HCT116 (cell line): ENCODE measurements around the gene LRP11. TPM values are rescaled to one million over a fixed set of nuclear protein-coding genes. Genes with fewer than 3 reads are reported as not detected.

Experiments used
- ATAC-seq: fragments of 200-7000 bp; cut with Tn5 transposase; 2 replicates; pipeline ENCODE4 v1.9.1; 2020; ENCODE audit warnings: mild to moderate bottlenecking, moderate library complexity
- BruUV-seq: library from RNA; stranded (reverse); fragments of 400-500 nt; replicated peaks from 2 replicates; lab custom pipeline; 2021; lab: Mats Ljungman, UMichigan
- CTCF ChIA-PET: fragments of 300-600 bp; sonication (Branson Sonifier 250); formaldehyde crosslinking; loops from one replicate; lab custom pipeline; 2021; ENCODE audit warnings: antibody characterized with exemption; lab: Charles Lee
- POLR2A ChIA-PET: fragments of 300-600, 350-600 bp; sonication (Branson Sonifier 250); formaldehyde crosslinking; loops from one replicate; lab custom pipeline; 2021; ENCODE audit warnings: antibody characterized with exemption; lab: Charles Lee
- RAD21 ChIA-PET, 2 experiments: fragments of 300-600 bp; sonication (Branson Sonifier 250); formaldehyde crosslinking; loops; one replicate each; lab custom pipeline; 2023; ENCODE audit warnings: low total read pairs in 2 of 2; ENCODE audit not compliant: uncharacterized antibody in 2 of 2, unreplicated experiment in 2 of 2, low non-redundant PET in 1 of 2; lab: Charles Lee
- DNase-seq: peaks from one replicate; pipeline ENCODE4 v3.0.0-alpha.2; 2010; ENCODE audit warnings: low read depth, low spot score
- H2AFZ ChIP-seq: fragments of 200-600 bp; shearing (Covaris generic), sonication (generic); 2 replicates; pipeline ENCODE4 v1.6.1; 2017; ENCODE audit warnings: low read depth, mixed run types, mixed read lengths, antibody characterized with exemption, low read length; ENCODE audit not compliant: poor library complexity, severe bottlenecking
- H3K27ac ChIP-seq: 2 replicates; pipeline ENCODE4 v1.5.1; 2012; ENCODE audit warnings: low read depth, low read length
- H3K27me3 ChIP-seq: fragments of 200-600 bp; sonication (generic); 2 replicates; pipeline ENCODE4 v1.6.1; 2016; ENCODE audit warnings: mixed run types, low read length, mixed read lengths; ENCODE audit not compliant: insufficient read depth
- H3K36me3 ChIP-seq, 2 experiments: fragments of 200-500 bp in 1 of 2; fragments of 200-600 bp in 1 of 2; sonication (Bioruptor generic) in 1 of 2; sonication (generic) in 1 of 2; 2 replicates each; pipeline versions ENCODE4 v1.5.1 to v1.6.1; 2014 to 2016; ENCODE audit warnings: low read length in 2 of 2, inconsistent platforms in 1 of 2, mixed read lengths in 1 of 2, mixed run types in 1 of 2; ENCODE audit not compliant: insufficient read depth in 2 of 2, control insufficient read depth in 1 of 2
- H3K4me1 ChIP-seq, 2 experiments: fragments of 200-600 bp in 1 of 2; sonication (generic) in 1 of 2; 2 replicates each; pipeline versions ENCODE4 v1.5.1 to v1.6.1; 2012 to 2017; ENCODE audit warnings: low read length in 2 of 2, inconsistent platforms in 1 of 2, mild to moderate bottlenecking in 1 of 2, mixed read lengths in 1 of 2, mixed run types in 1 of 2, moderate library complexity in 1 of 2; ENCODE audit not compliant: insufficient read depth in 2 of 2, control insufficient read depth in 1 of 2
- H3K4me2 ChIP-seq: fragments of 200-600 bp; sonication (generic); 2 replicates; pipeline ENCODE4 v1.6.1; 2017; ENCODE audit warnings: mixed run types, low read length, mixed read lengths
- H3K4me3 ChIP-seq, 2 experiments: fragments of 200-600 bp in 1 of 2; sonication (generic) in 1 of 2; replicated peaks in 1 of 2; 2 replicates each; pipeline ENCODE4 v1.5.1; 2011 to 2016; ENCODE audit warnings: low read length in 2 of 2, control low read depth in 1 of 2, low read depth in 1 of 2, mild to moderate bottlenecking in 1 of 2, mixed read lengths in 1 of 2, mixed run types in 1 of 2
- H3K79me2 ChIP-seq: fragments of 200-600 bp; sonication (generic); 2 replicates; pipeline ENCODE4 v1.6.1; 2017; ENCODE audit warnings: mild to moderate bottlenecking, mixed run types, low read length, moderate library complexity, mixed read lengths; ENCODE audit not compliant: insufficient read depth
- H3K9ac ChIP-seq: fragments of 200-600 bp; sonication (generic); 2 replicates; pipeline ENCODE4 v1.6.1; 2016; ENCODE audit warnings: low read length, mixed read lengths
- H3K9me2 ChIP-seq: fragments of 200-600 bp; sonication (generic), shearing (Covaris generic); 2 replicates; pipeline ENCODE4 v1.6.1; 2017; ENCODE audit warnings: mixed run types, mild to moderate bottlenecking, moderate library complexity; ENCODE audit not compliant: insufficient read depth
- H3K9me3 ChIP-seq, 2 experiments: fragments of 200-500 bp in 1 of 2; fragments of 200-600 bp in 1 of 2; sonication (Bioruptor generic) in 1 of 2; sonication (generic) in 1 of 2; 2 replicates each; pipeline ENCODE4 v1.6.1; 2014 to 2017; ENCODE audit warnings: low read length in 2 of 2, mixed read lengths in 2 of 2, inconsistent platforms in 1 of 2, low read depth in 1 of 2, mild to moderate bottlenecking in 1 of 2, mixed run types in 1 of 2, moderate library complexity in 1 of 2; ENCODE audit not compliant: control insufficient read depth in 1 of 2, insufficient read depth in 1 of 2
- H4K20me1 ChIP-seq: fragments of 200-600 bp; sonication (generic), shearing (Covaris generic); 2 replicates; pipeline ENCODE4 v1.6.1; 2017; ENCODE audit warnings: mixed run types, mild to moderate bottlenecking, moderate library complexity; ENCODE audit not compliant: insufficient read depth
- ATF3 ChIP-seq: IDR thresholded peaks from 2 replicates; pipeline ENCODE4 v1.6.1; 2012
- CBX3 ChIP-seq: IDR thresholded peaks from 2 replicates; pipeline ENCODE4 v1.6.1; 2012; ENCODE audit warnings: low read depth
- CEBPB ChIP-seq: IDR thresholded peaks from 2 replicates; pipeline ENCODE4 v1.6.1; 2012; ENCODE audit warnings: low read depth
- CTCF ChIP-seq, 3 experiments: fragments of 200-600 bp in 1 of 3; sonication (generic) in 1 of 3; IDR thresholded peaks in 2 of 3; conservative IDR thresholded peaks in 1 of 3; 2 replicates each; pipeline ENCODE4 v1.5.1; 2012 to 2017; ENCODE audit warnings: low read depth in 2 of 3, low read length in 2 of 3, antibody characterized with exemption in 1 of 3, borderline replicate concordance in 1 of 3, control low read depth in 1 of 3, mild to moderate bottlenecking in 1 of 3, mixed read lengths in 1 of 3, mixed run types in 1 of 3, moderate library complexity in 1 of 3; ENCODE audit not compliant: insufficient read depth in 1 of 3
- EGR1 ChIP-seq: IDR thresholded peaks from 2 replicates; pipeline ENCODE4 v1.6.1; 2012; ENCODE audit warnings: low read depth
- ELF1 ChIP-seq: IDR thresholded peaks from 2 replicates; pipeline ENCODE4 v1.6.1; 2012; ENCODE audit warnings: low read depth, borderline replicate concordance
- FOSL1 ChIP-seq: IDR thresholded peaks from 2 replicates; pipeline ENCODE4 v1.6.1; 2012; ENCODE audit warnings: low read depth
- JUND ChIP-seq: IDR thresholded peaks from 2 replicates; pipeline ENCODE4 v1.6.1; 2012
- MAX ChIP-seq: IDR thresholded peaks from 2 replicates; pipeline ENCODE4 v1.6.1; 2012
- POLR2A ChIP-seq: IDR thresholded peaks from 2 replicates; pipeline ENCODE4 v1.7.0; 2011; ENCODE audit warnings: borderline replicate concordance; ENCODE audit not compliant: insufficient read depth, insufficient read length; ENCODE audit errors: extremely low read depth
- POLR2AphosphoS5 ChIP-seq: IDR thresholded peaks from 2 replicates; pipeline ENCODE4 v1.6.1; 2011; ENCODE audit warnings: mild to moderate bottlenecking, low read depth, low read length, moderate library complexity
- RAD21 ChIP-seq: IDR thresholded peaks from 2 replicates; pipeline ENCODE4 v1.6.1; 2012; ENCODE audit warnings: low read depth, mild to moderate bottlenecking
- REST ChIP-seq: IDR thresholded peaks from 2 replicates; pipeline ENCODE4 v1.6.1; 2012; ENCODE audit warnings: low read depth
- SP1 ChIP-seq: IDR thresholded peaks from 2 replicates; pipeline ENCODE4 v1.6.1; 2012; ENCODE audit warnings: low read depth
- TCF7L2 ChIP-seq: IDR thresholded peaks from 2 replicates; pipeline ENCODE4 v1.7.0; 2011; ENCODE audit warnings: borderline replicate concordance, inconsistent platforms; ENCODE audit not compliant: insufficient read depth, insufficient read length; ENCODE audit errors: extremely low read depth
- YY1 ChIP-seq: IDR thresholded peaks from 2 replicates; pipeline ENCODE4 v1.6.1; 2011; ENCODE audit warnings: low read length, low read depth, moderate library complexity, mild to moderate bottlenecking; ENCODE audit not compliant: insufficient replicate concordance; ENCODE audit errors: extremely low read depth
- ZBTB33 ChIP-seq: IDR thresholded peaks from 2 replicates; pipeline ENCODE4 v1.6.1; 2011; ENCODE audit warnings: mild to moderate bottlenecking, low read length, moderate library complexity; ENCODE audit not compliant: insufficient replicate concordance; ENCODE audit errors: extremely low read depth
- ZNF274 ChIP-seq: fragments of 200-500 bp; sonication (Bioruptor generic); IDR thresholded peaks from 2 replicates; pipeline ENCODE4 v1.6.1; 2014; ENCODE audit warnings: mild to moderate bottlenecking, low read depth, low read length, inconsistent platforms
- intact Hi-C: fragments of 100-400 bp; cut with micrococcal nuclease; formaldehyde crosslinking; loops from 2 replicates; pipeline ENCODE4 v1.10.0; 2022
- total RNA-seq: library from RNA; stranded (reverse); gene quantifications from one replicate; pipeline ENCODE4 v1.2.1, GENCODE V29; 2021; ENCODE audit not compliant: unreplicated experiment

LRP11 gene
- total RNA-seq, 1 experiment from 2014 or later = 27.8 TPM

GRCh38 chr6:149840345-149841075 lies 23.6 kb downstream of the LRP11 start:
- ATAC-seq (peak; percentile 99), DNase-seq (peak; percentile 68)
- H3K79me2 ChIP-seq = no peaks in the 10 kb centered on the region
- H2AFZ ChIP-seq = no peak overlapping the region
- POLR2A ChIA-PET = no interaction called here
- intact Hi-C loops = loop anchor here (1.0 to 10.0 kb wide), 4 partner anchors 24 to 974 kb away; partner anchors contain the start of genes LRP11 and RAET1E
- no peaks in the 10 kb centered on the region for H3K9me2 ChIP-seq
- no TSS peak for BruUV-seq
- H3K27me3 ChIP-seq = no peaks in the 10 kb centered on the region
- no peak overlapping the region for H3K9ac ChIP-seq
- H3K4me1 ChIP-seq = peaks cover 19 to 36% of the 10 kb centered on the region in 2 experiments
- no peaks in the 10 kb centered on the region for H4K20me1 ChIP-seq
- no peaks in the 10 kb centered on the region for H3K36me3 ChIP-seq
- H3K9me3 ChIP-seq = no peaks in the 10 kb centered on the region
- H3K4me3 ChIP-seq = no peak overlapping the region
- RAD21 ChIA-PET = interaction anchor here in 1 of 2 experiments (1.0 to 1.1 kb wide), 2 partner anchors 23 to 61 kb away, joined by 3 to 5 read pairs; partner anchors contain the start of gene LRP11
- H3K27ac ChIP-seq = no peak overlapping the region
- H3K4me2 ChIP-seq = peak overlapping the region; percentile 10; the same call in 1 of the 2 replicates
- CTCF ChIA-PET = interaction anchor here (0.6 to 1.5 kb wide), 13 partner anchors 10 to 89 kb away, joined by 3 to 6 read pairs (median 3); partner anchors contain the start of genes LRP11 and RAET1E
- no peak for TF ChIP-seq REST
- TF ChIP-seq ELF1 = no peak
- TF ChIP-seq ZBTB33 = no peak
- TF ChIP-seq POLR2A = no peak
- no peak for TF ChIP-seq TCF7L2
- TF ChIP-seq RAD21 = peak; percentile 96
- peak; percentile 84 to 93 (median 92) for TF ChIP-seq CTCF (IDR thresholded peaks at IDR 0.05 in 2 of 3, conservative IDR thresholded peaks at IDR 0.05 in 1 of 3; ENCODE audit: borderline replicate concordance in 1 of 3, insufficient read depth in 1 of 3, low read depth in 2 of 3, low read length in 2 of 3)
- TF ChIP-seq POLR2AphosphoS5 = no peak
- TF ChIP-seq ZNF274 = no peak
- TF ChIP-seq YY1 = peak; percentile 52
- no peak for TF ChIP-seq CBX3
- no peak for TF ChIP-seq SP1
- no peak for TF ChIP-seq MAX
- TF ChIP-seq FOSL1 = no peak
- no peak for TF ChIP-seq JUND
- TF ChIP-seq CEBPB = no peak
- TF ChIP-seq EGR1 = no peak
- no peak for TF ChIP-seq ATF3
